ENCODE data around the gene SNCA.

The SNCA gene

DNA sequence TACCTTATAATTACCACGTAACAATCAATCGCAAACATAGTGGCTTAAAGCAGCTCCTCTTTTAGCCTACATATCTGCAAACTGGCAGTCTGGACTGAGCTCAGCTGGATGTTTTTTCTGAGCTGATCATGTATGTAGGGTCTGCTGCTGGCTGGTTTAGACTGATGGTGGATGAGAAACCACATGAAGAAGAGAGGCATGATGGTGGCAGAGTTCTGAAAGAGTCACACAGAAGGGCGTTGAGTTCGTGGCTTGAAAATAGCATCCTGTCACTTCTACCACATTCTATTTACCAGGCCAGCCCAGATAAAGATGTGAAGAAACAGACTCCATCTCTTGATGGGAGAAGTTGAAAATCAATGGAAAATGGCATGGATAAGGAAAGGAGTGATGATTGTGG lies 151.3 kb downstream of the SNCA start:
- Histone ChIP-seq H3K4me3 (ENCODE audit: insufficient read depth, low read depth, low read length) (no peak overlapping the region), H3K4me1 (ENCODE audit: control insufficient read depth, insufficient read depth, low read length) (no peaks in the 10 kb centered on the region), H3K9me3 (ENCODE audit: control insufficient read depth, low read length) (peaks cover 3% of the 10 kb centered on the region), H3K36me3 (ENCODE audit: control insufficient read depth, insufficient read depth, low read length) (no peaks in the 10 kb centered on the region), H3K27me3 (ENCODE audit: control insufficient read depth, insufficient read depth, low read length, poor library complexity, severe bottlenecking) (no peaks in the 10 kb centered on the region), H3K27ac (ENCODE audit: insufficient read depth, low read depth, low read length, poor library complexity, severe bottlenecking) (no peak overlapping the region)
- 90 to 95% methylated on average over 4 of the region's 4 CpGs for WGBS, 2 experiments

- WGBS, 2 experiments, result 92 to 95% methylated on average over 1 of the region's 1 CpG
- no peaks in the 10 kb centered on the region for H3K4me1 ChIP-seq (ENCODE audit: control insufficient read depth, insufficient read depth, low read length)
- H3K4me3 ChIP-seq (ENCODE audit: insufficient read depth, low read depth, low read length), result no peak overlapping the region
- H3K9me3 ChIP-seq (ENCODE audit: control insufficient read depth, low read length), result peaks cover 3% of the 10 kb centered on the region
- H3K36me3 ChIP-seq (ENCODE audit: control insufficient read depth, insufficient read depth, low read length), result no peaks in the 10 kb centered on the region
- no peak overlapping the region for H3K27ac ChIP-seq (ENCODE audit: insufficient read depth, low read depth, low read length, poor library complexity, severe bottlenecking)
- H3K27me3 ChIP-seq (ENCODE audit: control insufficient read depth, insufficient read depth, low read length, poor library complexity, severe bottlenecking), result no peaks in the 10 kb centered on the region
Observed at GRCh38 chr4:89685277-89685676, 151.7 kb downstream of the SNCA start.

- WGBS, 2 experiments, result 100% methylated on average over 1 of the region's 1 CpG
- H3K9me3 ChIP-seq (ENCODE audit: control insufficient read depth, low read length), result no peaks in the 10 kb centered on the region
- no peaks in the 10 kb centered on the region for H3K36me3 ChIP-seq (ENCODE audit: control insufficient read depth, insufficient read depth, low read length)
- H3K27me3 ChIP-seq (ENCODE audit: control insufficient read depth, insufficient read depth, low read length, poor library complexity, severe bottlenecking), result no peaks in the 10 kb centered on the region
- no peak overlapping the region for H3K4me3 ChIP-seq (ENCODE audit: insufficient read depth, low read depth, low read length)
- no peaks in the 10 kb centered on the region for H3K4me1 ChIP-seq (ENCODE audit: control insufficient read depth, insufficient read depth, low read length)
- H3K27ac ChIP-seq (ENCODE audit: insufficient read depth, low read depth, low read length, poor library complexity, severe bottlenecking), result no peak overlapping the region
Observed at GRCh38 chr4:89684536-89684935, 152.4 kb downstream of the SNCA start.

GRCh38 chr4:89682808-89683207 lies 154.2 kb downstream of the SNCA start:
- no peaks in the 10 kb centered on the region for H3K9me3 ChIP-seq (ENCODE audit: control insufficient read depth, low read length)
- no peak overlapping the region for H3K27ac ChIP-seq (ENCODE audit: insufficient read depth, low read depth, low read length, poor library complexity, severe bottlenecking)
- no peaks in the 10 kb centered on the region for H3K36me3 ChIP-seq (ENCODE audit: control insufficient read depth, insufficient read depth, low read length)
- H3K4me3 ChIP-seq (ENCODE audit: insufficient read depth, low read depth, low read length), result no peak overlapping the region
- H3K4me1 ChIP-seq (ENCODE audit: control insufficient read depth, insufficient read depth, low read length), result no peaks in the 10 kb centered on the region
- no peaks in the 10 kb centered on the region for H3K27me3 ChIP-seq (ENCODE audit: control insufficient read depth, insufficient read depth, low read length, poor library complexity, severe bottlenecking)
- 66% methylated on average over 2 of the region's 2 CpGs for WGBS, 2 experiments

GRCh38 chr4:89681671-89682070 lies 155.3 kb downstream of the SNCA start:
- no peaks in the 10 kb centered on the region for H3K27me3 ChIP-seq (ENCODE audit: control insufficient read depth, insufficient read depth, low read length, poor library complexity, severe bottlenecking)
- no CpG with 5 or more reads among the region's 1 CpG for WGBS, 2 experiments
- H3K4me1 ChIP-seq (ENCODE audit: control insufficient read depth, insufficient read depth, low read length), result no peaks in the 10 kb centered on the region
- peak overlapping the region; percentile 18 for H3K4me3 ChIP-seq (ENCODE audit: insufficient read depth, low read depth, low read length)
- H3K27ac ChIP-seq (ENCODE audit: insufficient read depth, low read depth, low read length, poor library complexity, severe bottlenecking), result no peak overlapping the region
- no peaks in the 10 kb centered on the region for H3K9me3 ChIP-seq (ENCODE audit: control insufficient read depth, low read length)
- H3K36me3 ChIP-seq (ENCODE audit: control insufficient read depth, insufficient read depth, low read length), result no peaks in the 10 kb centered on the region

DNA sequence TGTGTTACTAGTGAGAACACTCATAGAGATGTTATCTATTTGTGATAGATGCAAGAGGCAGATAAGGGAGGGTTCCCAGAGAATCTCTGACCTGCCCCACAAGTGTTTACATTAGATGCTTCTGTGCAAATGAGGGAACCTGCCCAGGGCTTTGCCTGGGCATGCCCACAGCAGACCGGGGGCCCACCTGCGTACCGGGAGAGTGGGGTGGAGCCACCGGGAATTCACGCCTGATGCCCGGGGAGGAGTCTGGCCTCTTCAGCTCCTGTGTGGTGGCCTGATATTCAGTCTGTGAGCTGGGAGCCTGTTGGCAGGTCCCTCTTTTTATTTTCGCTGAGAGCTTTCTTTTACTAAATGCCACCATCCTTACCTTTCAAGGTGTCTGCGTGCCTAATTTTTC lies 155.7 kb downstream of the SNCA start:
- peak overlapping the region; percentile 18 for H3K4me3 ChIP-seq (ENCODE audit: insufficient read depth, low read depth, low read length)
- 53 to 54% methylated on average over 8 of the region's 8 CpGs for WGBS, 2 experiments
- H3K27ac ChIP-seq (ENCODE audit: insufficient read depth, low read depth, low read length, poor library complexity, severe bottlenecking), result no peak overlapping the region
- H3K27me3 ChIP-seq (ENCODE audit: control insufficient read depth, insufficient read depth, low read length, poor library complexity, severe bottlenecking), result no peaks in the 10 kb centered on the region
- H3K9me3 ChIP-seq (ENCODE audit: control insufficient read depth, low read length), result no peaks in the 10 kb centered on the region
- no peaks in the 10 kb centered on the region for H3K36me3 ChIP-seq (ENCODE audit: control insufficient read depth, insufficient read depth, low read length)
- H3K4me1 ChIP-seq (ENCODE audit: control insufficient read depth, insufficient read depth, low read length), result no peaks in the 10 kb centered on the region

DNA sequence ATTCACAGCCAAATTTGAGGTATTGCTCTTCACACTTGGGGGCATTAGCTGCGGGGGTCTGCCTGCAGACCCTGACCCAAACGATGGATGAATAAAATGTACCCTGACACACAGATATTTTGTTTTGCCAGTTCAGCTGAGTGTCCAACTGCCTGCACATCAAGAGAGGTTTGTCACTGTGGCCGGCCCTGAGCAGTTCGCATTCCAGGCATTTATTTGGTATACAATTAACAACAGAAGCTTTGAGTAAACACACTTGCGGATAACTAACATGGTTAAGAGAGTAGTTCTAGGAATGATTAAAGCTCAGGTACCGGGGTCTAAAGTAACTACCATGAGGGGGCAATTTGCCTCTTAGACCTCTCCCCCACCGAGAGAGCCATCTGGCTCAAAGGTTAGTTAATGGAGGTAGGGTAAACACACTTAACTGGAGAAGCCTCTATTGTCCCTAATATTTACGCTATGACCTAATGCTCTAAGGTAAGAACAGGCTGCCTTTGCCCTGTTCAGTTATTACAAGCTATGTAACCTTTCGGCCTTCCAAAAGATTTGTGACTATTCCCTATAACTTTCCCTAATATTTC lies 162.0 kb downstream of the SNCA start:
- H3K4me3 ChIP-seq (ENCODE audit: insufficient read depth, low read depth, low read length), result no peak overlapping the region
- H3K4me1 ChIP-seq (ENCODE audit: control insufficient read depth, insufficient read depth, low read length), result no peaks in the 10 kb centered on the region
- no peak overlapping the region for H3K27ac ChIP-seq (ENCODE audit: insufficient read depth, low read depth, low read length, poor library complexity, severe bottlenecking)
- no peaks in the 10 kb centered on the region for H3K27me3 ChIP-seq (ENCODE audit: control insufficient read depth, insufficient read depth, low read length, poor library complexity, severe bottlenecking)
- H3K9me3 ChIP-seq (ENCODE audit: control insufficient read depth, low read length), result no peaks in the 10 kb centered on the region
- WGBS, 2 experiments, result 86 to 87% methylated on average over 9 of the region's 9 CpGs
- no peaks in the 10 kb centered on the region for H3K36me3 ChIP-seq (ENCODE audit: control insufficient read depth, insufficient read depth, low read length)

All from ectodermal cell (in vitro differentiated cells).